Stimulated activated CD4-positive, alpha-beta T cell treated with anti-CD3 and anti-CD28 coated beads, Interleukin-15, amount 100 ng/mL, for 48 hours (primary cell): ENCODE results near the gene RCBTB2.

Experiments used
- DNase-seq, 2 donors: peaks; one replicate each; pipeline ENCODE4 v3.0.0-alpha.2; 2020; ENCODE audit warnings: low read depth in 2 of 2

RCBTB2 gene

GRCh38 chr13:48563626-48564025 is 30.7 kb upstream of the RCBTB2 start:
- no peak for DNase-seq

- peak; percentile 39 to 46 for DNase-seq
Observed at GRCh38 chr13:48562296-48563066, 29.6 kb upstream of the RCBTB2 start.

GRCh38 chr13:48561466-48562235 is 28.8 kb upstream of the RCBTB2 start:
- DNase-seq, result no peak

GRCh38 chr13:48560657-48561337 is 27.9 kb upstream of the RCBTB2 start:
- DNase-seq, result no peak

- no peak for DNase-seq
Observed at GRCh38 chr13:48559638-48560320, 26.9 kb upstream of the RCBTB2 start.

GRCh38 chr13:48556817-48557216 is 23.9 kb upstream of the RCBTB2 start:
- no peak for DNase-seq

- no peak for DNase-seq
Observed at GRCh38 chr13:48555441-48555840, 22.6 kb upstream of the RCBTB2 start.

- no peak for DNase-seq
Observed at GRCh38 chr13:48551329-48551728, 18.4 kb upstream of the RCBTB2 start.

GRCh38 chr13:48549658-48550057 is 16.8 kb upstream of the RCBTB2 start:
- DNase-seq, result no peak

- DNase-seq, result no peak
Observed at GRCh38 chr13:48547663-48548092, 14.8 kb upstream of the RCBTB2 start.

- DNase-seq, result no peak
Observed at GRCh38 chr13:48545608-48546007, 12.7 kb upstream of the RCBTB2 start.

GRCh38 chr13:48542581-48543341 is 9.9 kb upstream of the RCBTB2 start:
- DNase-seq, result no peak

- no peak for DNase-seq
Observed at GRCh38 chr13:48542138-48542537, 9.3 kb upstream of the RCBTB2 start.

- DNase-seq, result no peak
Observed at GRCh38 chr13:48539550-48539949, 6.7 kb upstream of the RCBTB2 start.

- no peak for DNase-seq
Observed at GRCh38 chr13:48536621-48537250, 3.9 kb upstream of the RCBTB2 start.

GRCh38 chr13:48535766-48536165 is 2.9 kb upstream of the RCBTB2 start:
- DNase-seq, result no peak

- no peak for DNase-seq
Observed at GRCh38 chr13:48534911-48535501, 2.1 kb upstream of the RCBTB2 start.

- no peak for DNase-seq
Observed at GRCh38 chr13:48533961-48534600, 1.2 kb upstream of the RCBTB2 start.

GRCh38 chr13:48532256-48532505 is 699 bp downstream of the RCBTB2 start:
- DNase-seq, result no peak
